ENCODE data around the gene RRP36.
A peak's percentile ranks its signal among the peaks of the same experiment; 100 is the strongest.

RRP36 gene

DNA sequence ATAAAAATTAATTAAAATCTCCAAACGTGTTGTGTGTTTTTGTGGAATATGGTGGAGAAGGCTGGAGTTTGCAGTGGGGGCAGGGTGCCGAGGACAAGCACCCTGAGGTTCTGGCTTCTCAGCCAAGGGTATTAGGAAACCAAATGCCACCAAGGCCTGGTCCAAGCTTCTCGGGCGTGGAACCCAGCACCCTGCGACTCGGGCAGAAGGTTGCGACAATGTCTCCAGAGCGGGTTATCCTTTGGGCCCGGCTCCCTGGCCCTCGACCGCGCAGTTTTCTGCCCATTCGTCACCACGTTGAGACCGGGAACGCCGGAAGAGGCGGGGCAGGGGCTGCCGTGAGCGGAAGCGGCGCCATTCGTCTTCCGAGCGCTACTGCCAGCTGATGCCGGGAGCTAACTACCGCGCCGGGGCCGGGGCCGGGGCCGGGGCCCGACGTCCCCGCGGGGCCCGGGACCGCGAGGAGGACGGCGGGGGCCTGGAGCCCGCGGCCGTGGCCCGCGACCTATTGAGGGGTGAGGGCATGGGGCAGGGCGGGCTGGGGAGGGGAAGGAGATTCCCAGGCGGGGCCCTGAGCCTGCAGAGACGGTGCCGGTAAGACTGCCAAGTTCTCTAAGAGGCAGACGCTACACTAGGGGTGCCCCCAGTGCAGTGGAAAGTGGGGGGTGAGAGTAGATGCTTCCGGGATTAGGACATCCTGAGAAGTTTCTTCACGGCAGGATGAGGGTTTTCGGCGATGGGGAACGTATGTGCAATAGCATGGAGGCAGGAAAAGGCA, at the start of gene RRP36:
TSS of gene RRP36 (plus strand) at position 354 of the 778 bp plus-strand sequence. CDS start at position 386, 32 bp downstream.
- TF ChIP-seq, protein P1, sequence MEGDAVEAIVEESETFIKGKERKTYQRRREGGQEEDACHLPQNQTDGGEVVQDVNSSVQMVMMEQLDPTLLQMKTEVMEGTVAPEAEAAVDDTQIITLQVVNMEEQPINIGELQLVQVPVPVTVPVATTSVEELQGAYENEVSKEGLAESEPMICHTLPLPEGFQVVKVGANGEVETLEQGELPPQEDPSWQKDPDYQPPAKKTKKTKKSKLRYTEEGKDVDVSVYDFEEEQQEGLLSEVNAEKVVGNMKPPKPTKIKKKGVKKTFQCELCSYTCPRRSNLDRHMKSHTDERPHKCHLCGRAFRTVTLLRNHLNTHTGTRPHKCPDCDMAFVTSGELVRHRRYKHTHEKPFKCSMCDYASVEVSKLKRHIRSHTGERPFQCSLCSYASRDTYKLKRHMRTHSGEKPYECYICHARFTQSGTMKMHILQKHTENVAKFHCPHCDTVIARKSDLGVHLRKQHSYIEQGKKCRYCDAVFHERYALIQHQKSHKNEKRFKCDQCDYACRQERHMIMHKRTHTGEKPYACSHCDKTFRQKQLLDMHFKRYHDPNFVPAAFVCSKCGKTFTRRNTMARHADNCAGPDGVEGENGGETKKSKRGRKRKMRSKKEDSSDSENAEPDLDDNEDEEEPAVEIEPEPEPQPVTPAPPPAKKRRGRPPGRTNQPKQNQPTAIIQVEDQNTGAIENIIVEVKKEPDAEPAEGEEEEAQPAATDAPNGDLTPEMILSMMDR (IDR thresholded peaks at IDR 0.05; ENCODE audit: borderline replicate concordance, insufficient read depth, low read depth, low read length): no peak
- H3K4me3 ChIP-seq (ENCODE audit: low read depth, low read length): peak within 1 kb of the TSS; percentile 59

GRCh38 chr6:42971746-42972327, 49.6 kb upstream of the RRP36 start:
- TF ChIP-seq, protein P1 (IDR thresholded peaks at IDR 0.05; ENCODE audit: borderline replicate concordance, insufficient read depth, low read depth, low read length): no peak
- H3K4me3 ChIP-seq (ENCODE audit: low read depth, low read length): no peak overlapping the region

DNA sequence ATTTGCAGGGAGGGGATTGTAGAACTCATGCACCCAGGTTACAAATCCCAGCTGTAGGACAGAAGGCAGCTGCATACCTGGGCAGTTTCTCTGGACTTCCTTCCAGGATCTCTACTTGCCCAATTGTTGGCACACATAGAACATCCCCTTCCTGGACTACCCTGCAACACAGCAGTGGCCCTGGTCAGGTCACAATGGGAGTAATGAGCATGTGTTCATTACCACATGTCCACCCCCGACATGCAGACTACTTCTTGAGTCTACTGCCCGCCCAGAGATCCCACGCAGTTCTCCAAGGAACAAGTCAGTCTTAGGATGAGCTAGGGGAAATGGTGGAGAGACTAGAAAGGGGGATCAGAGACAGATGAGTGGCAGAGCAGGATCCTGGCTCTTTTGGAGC, 47.5 kb upstream of the RRP36 start:
- TF ChIP-seq, protein P1 (IDR thresholded peaks at IDR 0.05; ENCODE audit: borderline replicate concordance, insufficient read depth, low read depth, low read length): no peak

DNA sequence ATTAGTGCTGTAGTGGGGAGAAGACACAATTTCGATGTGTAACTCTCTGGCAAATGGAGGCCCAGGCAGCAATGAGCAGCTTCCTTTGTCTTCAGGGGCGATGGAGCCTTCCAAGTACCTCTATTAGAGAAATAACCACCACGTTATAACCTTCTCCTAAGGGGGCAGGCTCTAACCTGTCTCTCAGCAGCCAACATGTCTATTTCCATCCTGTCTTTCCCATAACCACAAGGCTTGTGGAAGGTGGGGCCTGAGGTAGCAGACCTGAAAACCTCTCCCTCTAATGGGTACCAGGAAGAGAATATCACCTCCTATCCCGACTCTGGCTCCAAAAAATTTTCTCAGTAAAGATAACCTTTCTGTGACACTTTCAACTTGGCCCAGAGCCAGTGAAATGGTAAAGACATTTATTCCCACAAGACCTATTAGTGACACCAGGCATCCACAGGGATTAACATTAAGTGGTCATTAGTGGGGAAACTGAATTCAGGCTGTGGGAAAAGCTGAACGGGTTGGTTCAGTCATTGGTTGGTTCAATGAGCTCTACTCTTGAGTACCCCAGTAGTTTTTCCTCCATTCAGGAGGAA, 46.4 kb upstream of the RRP36 start:
- no peak overlapping the region for H3K4me3 ChIP-seq (ENCODE audit: low read depth, low read length)
- TF ChIP-seq, protein P1 (IDR thresholded peaks at IDR 0.05; ENCODE audit: borderline replicate concordance, insufficient read depth, low read depth, low read length): no peak

More for the DNA sequence above, 47.5 kb upstream of the RRP36 start:
- H3K4me3 ChIP-seq (ENCODE audit: low read depth, low read length): no peak overlapping the region

GRCh38 chr6:42978487-42978838, 43.0 kb upstream of the RRP36 start:
- H3K4me3 ChIP-seq (ENCODE audit: low read depth, low read length): peak overlapping the region; percentile 75
- TF ChIP-seq, protein P1 (IDR thresholded peaks at IDR 0.05; ENCODE audit: borderline replicate concordance, insufficient read depth, low read depth, low read length): no peak

GRCh38 chr6:42978839-42979522, 42.4 kb upstream of the RRP36 start, which contains the start of gene PEX6:
PEX6 (minus strand) TSS chr6:42979181; CDS start chr6:42979150, 31 bp downstream.
- peak within 1 kb of the TSS; percentile 75 for H3K4me3 ChIP-seq (ENCODE audit: low read depth, low read length)
- TF ChIP-seq, protein P1 (IDR thresholded peaks at IDR 0.05; ENCODE audit: borderline replicate concordance, insufficient read depth, low read depth, low read length): no peak

All from GM12875 (cell line).